GM12875 (cell line): ENCODE results near the gene OR8A1.

ENCODE experiments used
- H3K4me3 ChIP-seq: one replicate; pipeline ENCODE4 v1.5.1; 2011; ENCODE audit warnings: low read depth, low read length, control low read depth
- CTCF ChIP-seq: IDR thresholded peaks from 2 replicates; pipeline ENCODE4 v1.5.1; 2011; ENCODE audit warnings: low read depth, mild to moderate bottlenecking, control low read depth, inconsistent platforms, low read length, moderate library complexity, borderline replicate concordance; ENCODE audit not compliant: insufficient read depth

The OR8A1 gene

GRCh38 chr11:124577716-124578427, 8.1 kb downstream of the OR8A1 start:
- no peak overlapping the region for H3K4me3 ChIP-seq
- TF ChIP-seq CTCF = no peak

- no peak for TF ChIP-seq CTCF
- H3K4me3 ChIP-seq = no peak overlapping the region
Observed at GRCh38 chr11:124578761-124579160, 9.0 kb downstream of the OR8A1 start.

GRCh38 chr11:124581817-124582216, 12.0 kb downstream of the OR8A1 start:
- no peak overlapping the region for H3K4me3 ChIP-seq
- TF ChIP-seq CTCF = no peak

GRCh38 chr11:124582565-124582964, 12.8 kb downstream of the OR8A1 start:
- TF ChIP-seq CTCF = no peak

GRCh38 chr11:124583781-124584180, 14.0 kb downstream of the OR8A1 start:
- no peak for TF ChIP-seq CTCF

More at GRCh38 chr11:124582565-124582964, 12.8 kb downstream of the OR8A1 start:
- no peak overlapping the region for H3K4me3 ChIP-seq

GRCh38 chr11:124584681-124585372, 15.0 kb downstream of the OR8A1 start:
- TF ChIP-seq CTCF = no peak
- no peak overlapping the region for H3K4me3 ChIP-seq

More at GRCh38 chr11:124583781-124584180, 14.0 kb downstream of the OR8A1 start:
- no peak overlapping the region for H3K4me3 ChIP-seq
